HEK293 (cell line): ENCODE measurements around the gene KLHL40.

ENCODE experiments used
- CTCF ChIA-PET: fragments of 350-600 bp; formaldehyde crosslinking; extraction: SDS; loops from one replicate; lab custom pipeline; 2021; ENCODE audit warnings: antibody characterized with exemption; lab: Yijun Ruan, JAX
- POLR2A ChIA-PET: fragments of 300-600 bp; formaldehyde crosslinking; extraction: SDS; loops from one replicate; lab custom pipeline; 2020; ENCODE audit warnings: antibody characterized with exemption, inconsistent platforms; lab: Yijun Ruan, JAX
- H3K27ac ChIP-seq: fragments of 200-500 bp; sonication (Bioruptor generic); 2 replicates; pipeline ENCODE4 v1.5.1; 2014; ENCODE audit warnings: low read depth, low read length, control low read depth, inconsistent platforms; ENCODE audit errors: extremely low read depth
- H3K36me3 ChIP-seq, 2 experiments: fragments of 200-500 bp in 1 of 2; sonication (Bioruptor generic) in 1 of 2; 1 replicate in 1 of 2; 2 replicates in 1 of 2; pipeline ENCODE4 v1.5.1; 2014 to 2017; ENCODE audit warnings: inconsistent platforms in 2 of 2, low read length in 2 of 2; ENCODE audit not compliant: control insufficient read depth in 2 of 2, insufficient read depth in 1 of 2
- H3K4me1 ChIP-seq: fragments of 200-500 bp; sonication (Bioruptor generic); 2 replicates; pipeline ENCODE4 v1.5.1; 2014; ENCODE audit warnings: mild to moderate bottlenecking, low read length, inconsistent platforms; ENCODE audit not compliant: control insufficient read depth, insufficient read depth
- H3K4me3 ChIP-seq: 2 replicates; pipeline ENCODE4 v1.5.1; 2011; ENCODE audit warnings: low read depth, mild to moderate bottlenecking, control low read depth, low read length, moderate library complexity
- H3K9me3 ChIP-seq: fragments of 200-500 bp; sonication (Bioruptor generic); 2 replicates; pipeline ENCODE4 v1.5.1; 2014; ENCODE audit warnings: low read depth, low read length, inconsistent platforms; ENCODE audit not compliant: control insufficient read depth, insufficient read depth
- CTCF ChIP-seq: fragments of 450-650 bp; formaldehyde crosslinking; IDR thresholded peaks from 2 replicates; pipeline ENCODE4 v1.5.1; 2016; ENCODE audit warnings: missing biosample characterization, missing genetic modification characterization
- GLIS1 ChIP-seq: fragments of 450-650 bp; formaldehyde crosslinking; IDR thresholded peaks from 2 replicates; pipeline ENCODE4 v1.5.1; 2016; ENCODE audit warnings: missing biosample characterization, missing genetic modification characterization
- KLF16 ChIP-seq: fragments of 450-650 bp; formaldehyde crosslinking; IDR thresholded peaks from 2 replicates; pipeline ENCODE4 v1.5.1; 2017; ENCODE audit warnings: missing biosample characterization, missing genetic modification characterization
- SP3 ChIP-seq: fragments of 450-650 bp; formaldehyde crosslinking; IDR thresholded peaks from 2 replicates; pipeline ENCODE4 v1.5.1; 2016; ENCODE audit warnings: missing biosample characterization, missing genetic modification characterization
- ZNF140 ChIP-seq: fragments of 450-650 bp; formaldehyde crosslinking; IDR thresholded peaks from 2 replicates; pipeline ENCODE4 v1.5.1; 2016; ENCODE audit warnings: missing biosample characterization, missing genetic modification characterization
- ZNF184 ChIP-seq: fragments of 450-650 bp; IDR thresholded peaks from 2 replicates; pipeline ENCODE4 v1.5.1; 2018; ENCODE audit warnings: missing biosample characterization, mild to moderate bottlenecking, missing genetic modification characterization
- ZNF292 ChIP-seq: fragments of 450-650 bp; formaldehyde crosslinking; IDR thresholded peaks from 2 replicates; pipeline ENCODE4 v1.5.1; 2016; ENCODE audit warnings: low read depth, missing biosample characterization, missing genetic modification characterization, borderline replicate concordance
- ZNF354C ChIP-seq: fragments of 450-650 bp; formaldehyde crosslinking; IDR thresholded peaks from 2 replicates; pipeline ENCODE4 v1.5.1; 2016; ENCODE audit warnings: missing biosample characterization, missing genetic modification characterization, low read depth, borderline replicate concordance
- ZNF366 ChIP-seq: fragments of 450-650 bp; formaldehyde crosslinking; conservative IDR thresholded peaks from 2 replicates; pipeline ENCODE4 v1.5.1; 2016; ENCODE audit warnings: missing biosample characterization, missing genetic modification characterization
- ZNF391 ChIP-seq: fragments of 450-650 bp; formaldehyde crosslinking; IDR thresholded peaks from 2 replicates; pipeline ENCODE4 v1.5.1; 2016; ENCODE audit warnings: low read depth, missing biosample characterization, missing genetic modification characterization, borderline replicate concordance
- ZNF426 ChIP-seq: fragments of 450-650 bp; formaldehyde crosslinking; IDR thresholded peaks from 2 replicates; pipeline ENCODE4 v1.5.1; 2017; ENCODE audit warnings: missing biosample characterization, missing genetic modification characterization, mild to moderate bottlenecking, inconsistent platforms, moderate library complexity
- ZNF48 ChIP-seq: fragments of 450-650 bp; formaldehyde crosslinking; IDR thresholded peaks from 2 replicates; pipeline ENCODE4 v1.5.1; 2016; ENCODE audit warnings: missing biosample characterization, missing genetic modification characterization
- ZNF514 ChIP-seq: fragments of 450-650 bp; formaldehyde crosslinking; IDR thresholded peaks from 2 replicates; pipeline ENCODE4 v1.5.1; 2016; ENCODE audit warnings: missing biosample characterization, missing genetic modification characterization
- ZNF529 ChIP-seq: fragments of 450-650 bp; formaldehyde crosslinking; IDR thresholded peaks from 2 replicates; pipeline ENCODE4 v1.5.1; 2017; ENCODE audit warnings: missing genetic modification characterization, missing biosample characterization; ENCODE audit not compliant: insufficient replicate concordance
- ZNF596 ChIP-seq: fragments of 450-650 bp; IDR thresholded peaks from 2 replicates; pipeline ENCODE4 v1.5.0; 2018; ENCODE audit warnings: missing biosample characterization, mild to moderate bottlenecking, missing genetic modification characterization, moderate library complexity
- ZNF626 ChIP-seq: fragments of 450-650 bp; sonication (Bioruptor Pico); formaldehyde crosslinking; IDR thresholded peaks from 2 replicates; pipeline ENCODE4 v1.5.1; 2018; ENCODE audit warnings: missing biosample characterization, missing genetic modification characterization, inconsistent platforms
- ZSCAN30 ChIP-seq: fragments of 450-650 bp; IDR thresholded peaks from 2 replicates; pipeline ENCODE4 v1.5.1; 2018; ENCODE audit warnings: missing biosample characterization, mild to moderate bottlenecking, missing genetic modification characterization, moderate library complexity
- TF ChIP-seq, protein P1 (sequence below): fragments of 450-650 bp; formaldehyde crosslinking; IDR thresholded peaks from 2 replicates; pipeline ENCODE4 v1.5.1; 2017; ENCODE audit warnings: missing biosample characterization, missing genetic modification characterization

KLHL40 gene

GRCh38 chr3:42733501-42734262, 48.3 kb downstream of the KLHL40 start:
- no peaks in the 10 kb centered on the region for H3K4me1 ChIP-seq
- ChIA-PET POLR2A (no interaction called here), CTCF (interaction anchor here (1.0 kb wide), 1 partner anchor 12 kb away, joined by 3 read pairs; no protein-coding TSS in a partner anchor)
- H3K27ac ChIP-seq: no peak overlapping the region
- TF ChIP-seq ZNF626 (tag by site-specific recombination) (no peak), CTCF (no peak), ZNF48 (tag by site-specific recombination) (no peak), ZNF596 (no peak), ZNF514 (tag by site-specific recombination) (no peak), KLF16 (tag by site-specific recombination) (no peak), ZSCAN30 (tag by site-specific recombination) (no peak), GLIS1 (tag by site-specific recombination) (no peak), ZNF426 (tag by site-specific recombination) (no peak), ZNF184 (tag by site-specific recombination) (no peak)
- no peaks in the 10 kb centered on the region for H3K36me3 ChIP-seq
- no peak overlapping the region for H3K4me3 ChIP-seq
- H3K9me3 ChIP-seq: no peaks in the 10 kb centered on the region

DNA sequence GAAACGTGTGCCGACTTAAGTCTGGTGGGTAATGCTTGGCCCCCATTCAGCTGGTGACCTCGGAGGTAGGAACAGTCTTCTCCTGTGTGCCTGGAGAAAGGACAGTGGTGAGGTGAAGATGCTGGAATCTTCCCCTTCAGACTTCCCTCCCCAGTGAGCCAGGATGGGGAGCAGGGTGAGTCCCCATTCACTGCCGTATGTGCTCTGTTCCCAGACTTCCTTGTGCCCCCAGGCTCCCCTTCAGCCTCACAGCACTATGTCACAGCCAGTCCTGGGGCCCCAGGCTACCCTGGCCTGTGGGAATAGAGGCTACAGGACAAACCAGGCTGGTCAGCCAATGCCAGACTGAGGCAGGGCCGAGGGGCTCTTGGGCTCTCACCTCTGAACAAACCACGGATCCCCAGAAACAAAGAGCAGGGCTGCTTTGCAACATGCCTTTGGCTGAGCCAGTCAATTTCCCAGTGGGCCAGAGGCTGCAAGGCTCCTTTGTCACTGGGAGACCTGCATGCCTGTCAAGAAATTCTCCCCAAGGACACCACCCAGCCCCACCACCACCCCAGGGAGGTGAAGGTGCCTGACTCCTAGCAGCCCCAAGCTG, 49.0 kb downstream of the KLHL40 start:
- TF ChIP-seq ZNF391 (no peak), ZNF292 (tag by site-specific recombination) (no peak), ZNF529 (tag by site-specific recombination) (no peak), ZNF354C (tag by site-specific recombination) (no peak), SP3 (tag by site-specific recombination) (no peak), ZNF366 (tag by site-specific recombination) (no peak)
- TF ChIP-seq, protein P1, sequence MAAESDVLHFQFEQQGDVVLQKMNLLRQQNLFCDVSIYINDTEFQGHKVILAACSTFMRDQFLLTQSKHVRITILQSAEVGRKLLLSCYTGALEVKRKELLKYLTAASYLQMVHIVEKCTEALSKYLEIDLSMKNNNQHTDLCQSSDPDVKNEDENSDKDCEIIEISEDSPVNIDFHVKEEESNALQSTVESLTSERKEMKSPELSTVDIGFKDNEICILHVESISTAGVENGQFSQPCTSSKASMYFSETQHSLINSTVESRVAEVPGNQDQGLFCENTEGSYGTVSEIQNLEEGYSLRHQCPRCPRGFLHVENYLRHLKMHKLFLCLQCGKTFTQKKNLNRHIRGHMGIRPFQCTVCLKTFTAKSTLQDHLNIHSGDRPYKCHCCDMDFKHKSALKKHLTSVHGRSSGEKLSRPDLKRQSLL (tag by site-specific recombination): no peak
- TF ChIP-seq, all 188 proteins: peak for 0
- ChIA-PET CTCF (interaction anchor here (1.0 to 1.1 kb wide), 2 partner anchors 11 to 105 kb away, joined by 3 to 4 read pairs; no protein-coding TSS in a partner anchor), POLR2A (no interaction called here)
- Histone ChIP-seq H3K27ac (no peak overlapping the region), H3K36me3 (no peaks in the 10 kb centered on the region), H3K4me3 (no peak overlapping the region), H3K9me3 (no peaks in the 10 kb centered on the region), H3K4me1 (no peaks in the 10 kb centered on the region)

DNA sequence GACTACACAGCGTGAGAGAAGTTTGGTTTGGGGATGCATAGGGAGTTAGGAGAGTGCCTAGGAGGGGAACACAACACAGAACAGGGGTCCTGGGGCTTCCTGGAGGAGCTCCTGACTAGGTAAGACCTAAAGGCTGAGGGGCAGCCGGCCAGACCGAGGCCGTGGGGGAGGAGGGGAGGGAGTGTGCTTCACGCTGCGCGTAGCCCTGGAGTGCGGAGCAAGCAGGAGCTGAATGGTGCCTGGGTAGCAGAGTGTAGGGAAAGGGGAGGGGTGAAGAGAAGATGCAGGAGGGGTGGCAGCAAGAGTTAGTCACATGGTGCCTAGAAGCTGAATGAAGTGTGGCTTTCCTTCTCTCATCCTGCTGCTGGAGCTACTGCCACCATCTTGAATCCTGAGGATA, 49.7 kb downstream of the KLHL40 start:
- CTCF ChIA-PET: interaction anchor here (1.1 kb wide), 1 partner anchor 104 kb away, joined by 4 read pairs; no protein-coding TSS in a partner anchor
- POLR2A ChIA-PET: no interaction called here
- Histone ChIP-seq H3K9me3 (no peaks in the 10 kb centered on the region), H3K27ac (no peak overlapping the region), H3K36me3 (no peaks in the 10 kb centered on the region), H3K4me3 (no peak overlapping the region), H3K4me1 (no peaks in the 10 kb centered on the region)
- no peak for TF ChIP-seq ZNF140 (tag by site-specific recombination)
